ENCODE measurements around the gene ZC3H14. TPM values are rescaled to one million over a fixed set of nuclear protein-coding genes. Genes with fewer than 3 reads are reported as not detected.

The ZC3H14 gene
- total RNA-seq, 1 experiment from 2014 or later = 66.2 TPM

- Histone ChIP-seq H2AFZ (ENCODE audit: low read depth, low read length, poor library complexity, severe bottlenecking) (no peak overlapping the region), H3K27ac (ENCODE audit: low read depth, low read length) (no peak overlapping the region), H3K4me2 (ENCODE audit: low read length) (no peak overlapping the region), H3K79me2 (ENCODE audit: insufficient read depth, low read length) (peaks cover 19% of the 10 kb centered on the region), H3K4me1 (ENCODE audit: control insufficient read depth in 1 of 2, insufficient read depth in 2 of 2, low read length in 2 of 2) (peaks cover 8 to 25% of the 10 kb centered on the region in 2 experiments), H3K9me2 (ENCODE audit: insufficient read depth) (no peaks in the 10 kb centered on the region), H3K27me3 (ENCODE audit: insufficient read depth, low read length) (no peaks in the 10 kb centered on the region), H3K36me3 (ENCODE audit: control insufficient read depth in 1 of 2, insufficient read depth in 2 of 2, low read length in 2 of 2) (no peaks in the 10 kb centered on the region), H3K4me3 (replicated peaks in 1 of 2; ENCODE audit: low read depth in 1 of 2, low read length in 2 of 2) (no peak overlapping the region), H3K9me3 (ENCODE audit: control insufficient read depth in 1 of 2, insufficient read depth in 1 of 2, low read depth in 1 of 2, low read length in 2 of 2) (no peaks in the 10 kb centered on the region), H4K20me1 (ENCODE audit: insufficient read depth) (no peaks in the 10 kb centered on the region), H3K9ac (ENCODE audit: low read length) (no peak overlapping the region)
- intact Hi-C loops (cut with micrococcal nuclease) = loop anchor here (1.0 kb wide), 1 partner anchor 68 kb away; no protein-coding TSS in a partner anchor
- DNase-seq (ENCODE audit: low read depth, low spot score) = no peak
- no peak for ATAC-seq
- no TSS peak for BruUV-seq (replicated peaks)
- CTCF ChIA-PET = interaction anchor here (0.7 to 1.1 kb wide), 3 partner anchors 67 to 391 kb away, joined by 3 to 6 read pairs (median 5); no protein-coding TSS in a partner anchor
- TF ChIP-seq CEBPB (IDR thresholded peaks at IDR 0.05; ENCODE audit: low read depth) (no peak), REST (IDR thresholded peaks at IDR 0.05; ENCODE audit: low read depth) (no peak), SRF (IDR thresholded peaks at IDR 0.05; ENCODE audit: low read depth) (no peak), CTCF (IDR thresholded peaks at IDR 0.05 in 2 of 3, conservative IDR thresholded peaks at IDR 0.05 in 1 of 3; ENCODE audit: borderline replicate concordance in 1 of 3, insufficient read depth in 1 of 3, low read depth in 2 of 3, low read length in 2 of 3) (peak; percentile 33 to 62 (median 51); a peak in 4 of 6 replicates), RAD21 (IDR thresholded peaks at IDR 0.05; ENCODE audit: low read depth) (peak; percentile 55)
- TF ChIP-seq, protein P1, sequence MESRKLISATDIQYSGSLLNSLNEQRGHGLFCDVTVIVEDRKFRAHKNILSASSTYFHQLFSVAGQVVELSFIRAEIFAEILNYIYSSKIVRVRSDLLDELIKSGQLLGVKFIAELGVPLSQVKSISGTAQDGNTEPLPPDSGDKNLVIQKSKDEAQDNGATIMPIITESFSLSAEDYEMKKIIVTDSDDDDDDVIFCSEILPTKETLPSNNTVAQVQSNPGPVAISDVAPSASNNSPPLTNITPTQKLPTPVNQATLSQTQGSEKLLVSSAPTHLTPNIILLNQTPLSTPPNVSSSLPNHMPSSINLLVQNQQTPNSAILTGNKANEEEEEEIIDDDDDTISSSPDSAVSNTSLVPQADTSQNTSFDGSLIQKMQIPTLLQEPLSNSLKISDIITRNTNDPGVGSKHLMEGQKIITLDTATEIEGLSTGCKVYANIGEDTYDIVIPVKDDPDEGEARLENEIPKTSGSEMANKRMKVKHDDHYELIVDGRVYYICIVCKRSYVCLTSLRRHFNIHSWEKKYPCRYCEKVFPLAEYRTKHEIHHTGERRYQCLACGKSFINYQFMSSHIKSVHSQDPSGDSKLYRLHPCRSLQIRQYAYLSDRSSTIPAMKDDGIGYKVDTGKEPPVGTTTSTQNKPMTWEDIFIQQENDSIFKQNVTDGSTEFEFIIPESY (IDR thresholded peaks at IDR 0.05; ENCODE audit: extremely low read depth, insufficient replicate concordance, low read length) = no peak
- RAD21 ChIA-PET (ENCODE audit: low non-redundant PET in 1 of 2, low total read pairs in 2 of 2, uncharacterized antibody in 2 of 2, unreplicated experiment in 2 of 2) = interaction anchor here in 1 of 2 experiments (0.8 kb wide), 1 partner anchor 66 kb away, joined by 3 read pairs; no protein-coding TSS in a partner anchor
- POLR2A ChIA-PET = no interaction called here
Observed at GRCh38 chr14:88559852-88560251, 3.0 kb upstream of the ZC3H14 start.
